ENCODE data around the gene ANKRA2.

The ANKRA2 gene

DNA sequence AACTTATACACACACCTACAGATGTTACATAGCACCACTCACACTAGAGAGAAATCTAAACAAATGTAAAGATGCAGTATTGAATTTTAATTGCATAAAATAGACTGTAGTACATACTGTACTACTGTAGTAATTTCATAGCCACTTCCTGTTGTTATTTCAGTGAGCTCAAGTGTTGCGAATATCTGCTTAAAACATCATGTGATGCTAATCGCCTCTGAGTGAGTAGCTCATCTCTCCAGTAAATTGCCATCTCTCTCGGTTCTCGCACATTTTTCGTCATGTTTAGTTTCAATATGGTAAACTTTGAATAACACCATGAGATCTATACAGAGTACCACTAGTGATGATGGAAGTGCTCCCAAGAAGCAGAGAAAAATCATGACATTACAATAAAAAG is 38.6 kb upstream of the ANKRA2 start:
- TF ChIP-seq CTCF (IDR thresholded peaks at IDR 0.05; ENCODE audit: insufficient read depth, low read depth, low read length, missing control alignments): no peak
- DNase-seq (ENCODE audit: low read depth): no peak
- H3K4me3 ChIP-seq (ENCODE audit: low read depth, low read length): no peak overlapping the region

- no peak for DNase-seq (ENCODE audit: low read depth)
- TF ChIP-seq CTCF (IDR thresholded peaks at IDR 0.05; ENCODE audit: insufficient read depth, low read depth, low read length, missing control alignments): no peak
- no peak overlapping the region for H3K4me3 ChIP-seq (ENCODE audit: low read depth, low read length)
Observed at GRCh38 chr5:73599380-73599779, 33.9 kb upstream of the ANKRA2 start.

DNA sequence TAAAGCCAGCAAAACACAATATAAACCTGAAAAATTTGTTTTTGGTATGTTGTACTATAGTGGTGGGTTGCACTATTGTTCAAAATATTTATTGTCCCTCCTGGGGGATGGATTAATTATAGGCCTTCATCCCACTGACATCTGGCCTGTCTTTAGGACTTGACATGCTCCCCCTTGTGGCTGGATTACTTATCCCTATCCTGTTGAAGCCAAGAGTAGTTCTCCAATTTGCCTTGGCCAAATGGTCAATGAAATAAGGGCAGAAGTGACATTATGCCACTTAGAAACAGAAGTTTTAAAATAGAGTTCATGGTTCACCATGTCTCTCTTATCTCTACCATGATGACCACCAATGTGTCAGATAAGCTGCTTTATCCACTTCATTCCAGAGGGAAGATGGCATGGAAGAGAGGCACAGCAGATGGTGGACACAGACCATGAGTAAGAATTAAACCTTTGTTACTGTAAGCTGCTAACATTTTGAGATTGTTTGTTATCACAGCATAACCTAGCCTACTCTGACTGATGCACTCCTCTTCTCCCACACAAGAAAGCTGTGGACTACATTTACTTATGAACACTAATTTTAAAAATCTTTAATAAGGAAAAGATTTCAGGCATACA is 31.4 kb upstream of the ANKRA2 start:
- no peak overlapping the region for H3K4me3 ChIP-seq (ENCODE audit: low read depth, low read length)
- peak; percentile 65 for DNase-seq (ENCODE audit: low read depth)
- TF ChIP-seq CTCF (IDR thresholded peaks at IDR 0.05; ENCODE audit: insufficient read depth, low read depth, low read length, missing control alignments): peak; percentile 64

DNA sequence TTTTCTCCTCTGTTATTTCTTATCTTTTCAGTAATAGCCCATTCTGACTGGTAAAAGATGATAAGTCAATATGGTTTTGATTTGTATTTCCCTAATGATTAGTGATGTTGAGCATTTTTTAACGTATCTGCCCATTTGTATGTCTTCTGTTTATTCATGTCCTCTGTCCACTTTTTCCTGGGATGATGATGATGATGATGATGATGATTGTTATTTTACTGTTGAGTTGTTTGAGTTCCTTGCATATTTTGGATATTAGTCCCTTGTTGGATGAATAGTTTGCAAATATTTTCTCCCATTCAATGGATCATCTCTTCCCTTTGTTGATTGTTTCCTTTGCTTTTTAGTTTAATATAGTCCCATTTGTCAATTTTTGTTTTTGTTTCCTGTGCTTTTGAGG is 27.1 kb upstream of the ANKRA2 start:
- no peak overlapping the region for H3K4me3 ChIP-seq (ENCODE audit: low read depth, low read length)
- no peak for DNase-seq (ENCODE audit: low read depth)
- no peak for TF ChIP-seq CTCF (IDR thresholded peaks at IDR 0.05; ENCODE audit: insufficient read depth, low read depth, low read length, missing control alignments)

- no peak for TF ChIP-seq CTCF (IDR thresholded peaks at IDR 0.05; ENCODE audit: insufficient read depth, low read depth, low read length, missing control alignments)
- DNase-seq (ENCODE audit: low read depth): no peak
Observed at GRCh38 chr5:73591698-73592501, 26.5 kb upstream of the ANKRA2 start.

DNA sequence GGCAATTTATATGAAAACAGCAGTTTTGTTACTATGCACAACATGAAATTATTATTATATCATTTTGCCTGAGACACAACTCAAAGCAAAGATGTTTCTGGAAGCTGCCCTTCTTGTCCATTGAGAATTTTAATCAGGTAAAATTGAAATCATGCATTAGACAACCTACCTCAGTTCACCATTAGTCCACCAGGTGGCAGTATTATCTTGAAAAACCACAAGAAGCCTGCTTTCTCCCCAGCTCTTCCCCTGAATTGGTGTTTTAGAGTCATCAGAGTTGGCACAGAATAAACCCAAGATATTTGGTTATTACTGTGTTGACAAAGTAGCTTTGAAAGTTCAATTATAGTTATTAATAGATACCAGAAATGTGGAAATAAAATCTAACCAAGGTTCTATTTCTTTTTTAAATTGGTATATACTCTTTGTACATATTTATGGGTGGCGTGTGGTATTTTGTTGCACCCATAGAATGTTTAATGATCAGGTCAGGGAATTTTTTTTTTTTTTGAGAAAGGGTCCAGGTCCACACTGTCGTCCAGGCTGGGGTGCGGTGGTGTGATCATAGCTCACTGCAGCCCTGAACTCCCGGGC is 25.8 kb upstream of the ANKRA2 start:
- peak; percentile 53 for TF ChIP-seq CTCF (IDR thresholded peaks at IDR 0.05; ENCODE audit: insufficient read depth, low read depth, low read length, missing control alignments)
- H3K4me3 ChIP-seq (ENCODE audit: low read depth, low read length): no peak overlapping the region
- DNase-seq (ENCODE audit: low read depth): peak; percentile 89

More at GRCh38 chr5:73591698-73592501, 26.5 kb upstream of the ANKRA2 start:
- H3K4me3 ChIP-seq (ENCODE audit: low read depth, low read length): no peak overlapping the region

Data from GM12865 (cell line).